OCI-LY1 (cell line): ENCODE data around the gene AAGAB.
A peak's percentile ranks its signal among the peaks of the same experiment; 100 is the strongest.

Source experiments
- H2AFZ ChIP-seq: fragments of 200-600 bp; sonication (generic), shearing (Covaris generic); 2 replicates; pipeline ENCODE4 v1.6.0; 2014; ENCODE audit warnings: antibody characterized with exemption, mild to moderate bottlenecking, low read length
- H3F3A ChIP-seq: fragments of 200-600 bp; sonication (generic), shearing (Covaris generic); 2 replicates; pipeline ENCODE4 v1.6.0; 2014; ENCODE audit warnings: mild to moderate bottlenecking, antibody characterized with exemption, low read length, moderate library complexity; ENCODE audit not compliant: insufficient read depth
- H3K27ac ChIP-seq: fragments of 200-600 bp; sonication (generic); 2 replicates; pipeline ENCODE4 v1.5.1; 2014; ENCODE audit warnings: low read length, mixed run types, mild to moderate bottlenecking, low read depth; ENCODE audit not compliant: poor library complexity, severe bottlenecking
- H3K27me3 ChIP-seq: fragments of 200-600 bp; sonication (generic); 2 replicates; pipeline ENCODE4 v1.6.0; 2014; ENCODE audit warnings: antibody characterized with exemption, mild to moderate bottlenecking, low read length, moderate library complexity; ENCODE audit not compliant: insufficient read depth
- H3K36me3 ChIP-seq: fragments of 200-600 bp; sonication (generic); 2 replicates; pipeline ENCODE4 v1.6.1; 2014; ENCODE audit warnings: mild to moderate bottlenecking, antibody characterized with exemption, low read length, moderate library complexity, mixed read lengths; ENCODE audit not compliant: insufficient read depth
- H3K4me1 ChIP-seq: fragments of 200-600 bp; sonication (generic); 2 replicates; pipeline ENCODE4 v1.5.1; 2014; ENCODE audit warnings: mild to moderate bottlenecking, low read length, moderate library complexity; ENCODE audit not compliant: insufficient read depth, severe bottlenecking
- H3K4me2 ChIP-seq: fragments of 200-600 bp; sonication (generic), shearing (Covaris generic); 2 replicates; pipeline ENCODE4 v1.6.1; 2014; ENCODE audit warnings: low read length
- H3K4me3 ChIP-seq: fragments of 200-600 bp; sonication (generic); 2 replicates; pipeline ENCODE4 v1.5.1; 2014; ENCODE audit warnings: low read length, low read depth, mild to moderate bottlenecking, mixed read lengths; ENCODE audit not compliant: poor library complexity, severe bottlenecking
- H3K79me2 ChIP-seq: fragments of 200-600 bp; shearing (Covaris generic); 2 replicates; pipeline ENCODE4 v1.6.1; 2016; ENCODE audit warnings: mixed run types, low read length, mixed read lengths; ENCODE audit not compliant: insufficient read depth
- H3K9ac ChIP-seq: fragments of 200-600 bp; sonication (generic), shearing (Covaris generic); 2 replicates; pipeline ENCODE4 v1.6.1; 2014; ENCODE audit warnings: mild to moderate bottlenecking, low read length, mixed read lengths
- H3K9me2 ChIP-seq: fragments of 200-600 bp; sonication (generic), shearing (Covaris generic); 2 replicates; pipeline ENCODE4 v1.6.1; 2014; ENCODE audit warnings: low read depth, mild to moderate bottlenecking, low read length, mixed read lengths
- H3K9me3 ChIP-seq: fragments of 200-600 bp; shearing (Covaris generic); 2 replicates; pipeline ENCODE4 v1.6.1; 2014; ENCODE audit warnings: low read length, mixed read lengths
- H4K20me1 ChIP-seq: fragments of 200-600 bp; sonication (generic), shearing (Covaris generic); 2 replicates; pipeline ENCODE4 v1.6.0; 2016; ENCODE audit warnings: mild to moderate bottlenecking, low read length; ENCODE audit not compliant: insufficient read depth
- CTCF ChIP-seq: fragments of 200-600 bp; sonication (generic), shearing (Covaris generic); IDR thresholded peaks from 2 replicates; pipeline ENCODE4 v1.5.1; 2017; ENCODE audit warnings: mild to moderate bottlenecking, antibody characterized with exemption, low read length, moderate library complexity, mixed read lengths
- EZH2 ChIP-seq: fragments of 200-600 bp; sonication (generic), shearing (Covaris generic); IDR thresholded peaks from 2 replicates; pipeline ENCODE4 v1.8.0; 2017; ENCODE audit warnings: borderline replicate concordance, mixed run types, mild to moderate bottlenecking, antibody characterized with exemption, low read length, moderate library complexity, mixed read lengths

The AAGAB gene

GRCh38 chr15:67176195-67176971 lies 78.1 kb downstream of the AAGAB start:
- Histone ChIP-seq H3K27ac (no peak overlapping the region), H3K9me3 (no peaks in the 10 kb centered on the region), H3K4me2 (no peak overlapping the region), H3K9ac (no peak overlapping the region), H3K4me1 (peaks cover 7% of the 10 kb centered on the region), H3F3A (no peaks in the 10 kb centered on the region), H4K20me1 (no peaks in the 10 kb centered on the region), H2AFZ (no peak overlapping the region), H3K9me2 (no peaks in the 10 kb centered on the region), H3K27me3 (no peaks in the 10 kb centered on the region), H3K79me2 (no peaks in the 10 kb centered on the region), H3K36me3 (peaks cover 67% of the 10 kb centered on the region), H3K4me3 (no peak overlapping the region)
- TF ChIP-seq CTCF, result no peak
- no peak for TF ChIP-seq EZH2

GRCh38 chr15:67175643-67176071 lies 78.8 kb downstream of the AAGAB start:
- H4K20me1 ChIP-seq, result no peaks in the 10 kb centered on the region
- peaks cover 7% of the 10 kb centered on the region for H3K4me1 ChIP-seq
- H3K36me3 ChIP-seq, result peaks cover 72% of the 10 kb centered on the region
- H3K9me2 ChIP-seq, result no peaks in the 10 kb centered on the region
- H3K9ac ChIP-seq, result no peak overlapping the region
- TF ChIP-seq EZH2, result no peak
- no peak for TF ChIP-seq CTCF
- H3K27me3 ChIP-seq, result no peaks in the 10 kb centered on the region
- no peak overlapping the region for H3K27ac ChIP-seq
- H3K4me3 ChIP-seq, result no peak overlapping the region
- no peaks in the 10 kb centered on the region for H3K79me2 ChIP-seq
- no peaks in the 10 kb centered on the region for H3F3A ChIP-seq
- no peak overlapping the region for H3K4me2 ChIP-seq
- no peak overlapping the region for H2AFZ ChIP-seq
- no peaks in the 10 kb centered on the region for H3K9me3 ChIP-seq

GRCh38 chr15:67174864-67175573 lies 79.4 kb downstream of the AAGAB start:
- Histone ChIP-seq H3K9ac (no peak overlapping the region), H3K4me3 (no peak overlapping the region), H3K4me2 (no peak overlapping the region), H4K20me1 (no peaks in the 10 kb centered on the region), H2AFZ (no peak overlapping the region), H3K4me1 (peaks cover 7% of the 10 kb centered on the region), H3K27me3 (no peaks in the 10 kb centered on the region), H3K9me2 (no peaks in the 10 kb centered on the region), H3K27ac (peak overlapping the region; percentile 19), H3K79me2 (no peaks in the 10 kb centered on the region), H3F3A (no peaks in the 10 kb centered on the region), H3K36me3 (peaks cover 76% of the 10 kb centered on the region), H3K9me3 (no peaks in the 10 kb centered on the region)
- TF ChIP-seq EZH2 (no peak), CTCF (no peak)
